Measurements from ENCODE around the gene ZFAND2A. TPM values are rescaled to one million over a fixed set of nuclear protein-coding genes. Genes with fewer than 3 reads are reported as not detected.
"Not testable (repeated sequence)": the region's sequence is repeated elsewhere in the genome, so short reads cannot be mapped to it uniquely, and the experiment has no call there.

Gene ZFAND2A
- polyA plus RNA-seq, 3 donors, result 30.6 to 126 (median 35.1) TPM

DNA sequence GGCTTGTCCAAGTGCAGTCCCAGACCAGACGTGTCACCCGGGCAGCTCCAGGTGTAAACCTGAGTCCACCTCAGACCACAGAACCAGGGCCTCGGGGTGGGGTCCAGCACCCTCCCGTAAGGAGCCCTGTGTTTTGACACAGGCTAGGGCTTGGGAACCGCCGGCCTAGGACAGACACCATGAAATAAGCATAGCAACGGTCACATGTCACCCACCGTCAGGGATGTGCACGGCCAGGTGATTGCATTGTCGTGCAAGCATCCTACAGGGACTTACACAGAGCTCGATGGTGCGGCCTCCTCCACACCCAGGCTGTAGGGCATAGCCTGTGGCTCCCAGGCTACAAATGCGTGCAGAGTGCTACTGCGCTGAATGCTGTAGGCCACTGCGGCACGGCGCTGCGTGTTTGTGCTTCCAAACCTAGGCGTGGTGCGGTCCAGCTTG lies 10.6 kb downstream of the ZFAND2A start:
- Mint-ChIP-seq H3K36me3 (peaks cover 42 to 54% of the 10 kb centered on the region in 2 donors), H3K27me3 (ENCODE audit: low read depth in 3 of 3) (peaks cover 0 to 2% (median 0%) of the 10 kb centered on the region in 3 donors), H3K9me3 (peaks cover 0 to 1% (median 0%) of the 10 kb centered on the region in 7 donors), H3K4me3 (no peak overlapping the region), H3K4me1 (peaks cover 1% of the 10 kb centered on the region), H3K27ac (no peak overlapping the region)
- 97% methylated on average over 20 of the region's 20 CpGs for WGBS (ENCODE audit: insufficient coverage)
- Histone ChIP-seq H3K4me2 (replicated peaks; ENCODE audit: extremely low read depth, low read length, poor library complexity, severe bottlenecking) (no peak overlapping the region), H3K27ac (ENCODE audit: low read depth in 1 of 2, low read length in 2 of 2) (no peak overlapping the region), H2AFZ (ENCODE audit: insufficient read depth, low read depth, low read length, poor library complexity, severe bottlenecking) (no peak overlapping the region), H3K36me3 (replicated peaks in 1 of 2; ENCODE audit: control insufficient read depth in 1 of 2, insufficient read depth in 2 of 2, low read length in 2 of 2) (peaks cover 39 to 52% of the 10 kb centered on the region in 2 donors), H3K79me2 (ENCODE audit: insufficient read depth, low read length) (no peaks in the 10 kb centered on the region), H4K20me1 (ENCODE audit: insufficient read depth, low read length) (peaks cover 6% of the 10 kb centered on the region), H3K4me3 (replicated peaks in 1 of 3; ENCODE audit: low read depth in 2 of 3, low read length in 3 of 3) (no peak overlapping the region), H3K4me1 (ENCODE audit: control insufficient read depth in 1 of 2, insufficient read depth in 2 of 2, low read length in 2 of 2) (peaks cover 0 to 1% of the 10 kb centered on the region in 2 donors), H3K9me3 (replicated peaks in 1 of 2; ENCODE audit: control insufficient read depth in 1 of 2, insufficient read depth in 1 of 2, low read length in 2 of 2) (no peaks in the 10 kb centered on the region), H3K27me3 (ENCODE audit: control insufficient read depth in 2 of 2, insufficient read depth in 2 of 2, low read length in 2 of 2) (no peaks in the 10 kb centered on the region), H3K9ac (ENCODE audit: insufficient read depth, low read length, poor library complexity, severe bottlenecking) (no peak overlapping the region)
- DNase-seq, result no peak
- intact Hi-C loops (cut with micrococcal nuclease), result no loop called here
- TF ChIP-seq, protein P1, sequence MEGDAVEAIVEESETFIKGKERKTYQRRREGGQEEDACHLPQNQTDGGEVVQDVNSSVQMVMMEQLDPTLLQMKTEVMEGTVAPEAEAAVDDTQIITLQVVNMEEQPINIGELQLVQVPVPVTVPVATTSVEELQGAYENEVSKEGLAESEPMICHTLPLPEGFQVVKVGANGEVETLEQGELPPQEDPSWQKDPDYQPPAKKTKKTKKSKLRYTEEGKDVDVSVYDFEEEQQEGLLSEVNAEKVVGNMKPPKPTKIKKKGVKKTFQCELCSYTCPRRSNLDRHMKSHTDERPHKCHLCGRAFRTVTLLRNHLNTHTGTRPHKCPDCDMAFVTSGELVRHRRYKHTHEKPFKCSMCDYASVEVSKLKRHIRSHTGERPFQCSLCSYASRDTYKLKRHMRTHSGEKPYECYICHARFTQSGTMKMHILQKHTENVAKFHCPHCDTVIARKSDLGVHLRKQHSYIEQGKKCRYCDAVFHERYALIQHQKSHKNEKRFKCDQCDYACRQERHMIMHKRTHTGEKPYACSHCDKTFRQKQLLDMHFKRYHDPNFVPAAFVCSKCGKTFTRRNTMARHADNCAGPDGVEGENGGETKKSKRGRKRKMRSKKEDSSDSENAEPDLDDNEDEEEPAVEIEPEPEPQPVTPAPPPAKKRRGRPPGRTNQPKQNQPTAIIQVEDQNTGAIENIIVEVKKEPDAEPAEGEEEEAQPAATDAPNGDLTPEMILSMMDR (IDR thresholded peaks at IDR 0.05), result no peak

DNA sequence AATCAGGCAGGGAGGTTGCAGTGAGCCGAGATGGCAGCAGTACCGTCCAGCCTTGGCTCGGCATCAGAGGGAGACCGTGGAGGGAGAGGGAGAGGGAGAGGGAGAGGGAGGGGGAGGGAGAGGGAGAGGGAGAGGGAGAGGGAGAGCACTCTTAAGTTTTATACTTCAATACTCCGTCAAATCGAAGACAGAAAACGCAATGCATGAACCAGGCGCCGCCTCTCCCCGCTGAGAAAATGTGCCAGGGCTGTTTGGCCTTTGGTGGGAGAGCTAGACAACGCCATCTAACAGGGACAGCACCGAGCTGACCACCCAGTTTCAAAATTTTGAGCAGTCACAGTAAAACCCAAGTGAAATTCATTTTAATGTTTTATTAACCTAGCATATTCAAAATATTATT lies 12.1 kb downstream of the ZFAND2A start:
- H3K9ac ChIP-seq (ENCODE audit: insufficient read depth, low read length, poor library complexity, severe bottlenecking); H3K9me3 ChIP-seq (replicated peaks in 1 of 2; ENCODE audit: control insufficient read depth in 1 of 2, insufficient read depth in 1 of 2, low read length in 2 of 2); H3K4me1 Mint-ChIP-seq; H3K4me3 Mint-ChIP-seq; H3K4me1 ChIP-seq (ENCODE audit: control insufficient read depth in 1 of 2, insufficient read depth in 2 of 2, low read length in 2 of 2); H3K27me3 ChIP-seq (ENCODE audit: control insufficient read depth in 2 of 2, insufficient read depth in 2 of 2, low read length in 2 of 2); H3K27ac ChIP-seq (ENCODE audit: low read depth in 1 of 2, low read length in 2 of 2); H4K20me1 ChIP-seq (ENCODE audit: insufficient read depth, low read length); intact Hi-C loops (cut with micrococcal nuclease); H3K4me2 ChIP-seq (replicated peaks; ENCODE audit: extremely low read depth, low read length, poor library complexity, severe bottlenecking); H3K9me3 Mint-ChIP-seq; H3K27ac Mint-ChIP-seq; H2AFZ ChIP-seq (ENCODE audit: insufficient read depth, low read depth, low read length, poor library complexity, severe bottlenecking); H3K4me3 ChIP-seq (replicated peaks in 1 of 3; ENCODE audit: low read depth in 2 of 3, low read length in 3 of 3); H3K79me2 ChIP-seq (ENCODE audit: insufficient read depth, low read length); DNase-seq; H3K27me3 Mint-ChIP-seq (ENCODE audit: low read depth in 3 of 3): not testable (repeated sequence)
- H3K36me3 ChIP-seq (replicated peaks in 1 of 2; ENCODE audit: control insufficient read depth in 1 of 2, insufficient read depth in 2 of 2, low read length in 2 of 2), result peaks cover 24 to 37% of the 10 kb centered on the region in 2 donors
- WGBS (ENCODE audit: insufficient coverage), result 96% methylated on average over 5 of the region's 12 CpGs
- peaks cover 27 to 39% of the 10 kb centered on the region in 2 donors for H3K36me3 Mint-ChIP-seq
